Mesothelial cell of epicardium (in vitro differentiated cells): ENCODE results near the gene FAM118A. TPM values are rescaled to one million over a fixed set of nuclear protein-coding genes. Genes with fewer than 3 reads are reported as not detected.
"Not testable (repeated sequence)": the region's sequence is repeated elsewhere in the genome, so short reads cannot be mapped to it uniquely, and the experiment has no call there.

Experiments used
- DNase-seq, 2 experiments: peaks; one replicate each; pipeline ENCODE4 v3.0.0; 2021; ENCODE audit warnings: low spot score in 2 of 2; ENCODE audit not compliant: unreplicated experiment in 2 of 2
- H3K27ac Mint-ChIP-seq: 2 replicates; pipeline ENCODE4 v1.8.0; 2021; ENCODE audit warnings: mixed read lengths
- H3K27me3 Mint-ChIP-seq: 2 replicates; pipeline ENCODE4 v1.8.0; 2021; ENCODE audit warnings: low read depth, mixed read lengths
- H3K36me3 Mint-ChIP-seq: 2 replicates; pipeline ENCODE4 v1.8.0; 2021; ENCODE audit warnings: mixed read lengths
- H3K4me1 Mint-ChIP-seq: 2 replicates; pipeline ENCODE4 v1.8.0; 2021; ENCODE audit warnings: mixed read lengths
- H3K4me3 Mint-ChIP-seq: 2 replicates; pipeline ENCODE4 v1.8.0; 2021; ENCODE audit warnings: mild to moderate bottlenecking, moderate library complexity, mixed read lengths
- H3K9me3 Mint-ChIP-seq: 2 replicates; pipeline ENCODE4 v1.8.0; 2021; ENCODE audit warnings: mixed read lengths
- total RNA-seq: library from RNA; stranded (reverse); gene quantifications from 3 replicates; pipeline ENCODE4 v1.2.1, GENCODE V29; 2021
- TF ChIP-seq, protein P1 (sequence below): fragments of 200-600 bp; sonication (generic); IDR thresholded peaks from one replicate; pipeline ENCODE4 v1.5.0; 2021; ENCODE audit warnings: antibody characterized with exemption; ENCODE audit not compliant: unreplicated experiment

FAM118A gene
- total RNA-seq, 1 donor from 2014 or later = 235 TPM

DNA sequence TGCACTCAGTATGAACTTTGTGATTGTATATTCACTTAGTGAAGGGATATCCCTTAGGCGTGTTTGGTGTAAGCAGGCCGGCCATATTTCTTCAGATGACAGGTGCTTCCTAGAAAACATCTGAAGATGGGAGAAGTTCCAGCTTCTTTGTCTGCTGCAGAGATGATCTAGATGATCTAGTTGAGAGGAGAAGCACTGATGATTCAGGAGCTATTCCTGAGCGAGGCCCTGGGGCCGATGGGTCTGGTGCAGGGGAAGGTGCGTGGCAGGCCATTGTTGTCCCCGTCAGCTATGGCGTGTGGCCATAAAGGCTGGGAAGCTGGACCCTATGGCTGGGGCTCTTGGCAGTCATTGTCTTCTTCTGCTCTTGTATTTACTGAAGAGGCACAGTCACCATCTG lies 14.0 kb downstream of the FAM118A start:
- Mint-ChIP-seq H3K27me3 (no peaks in the 10 kb centered on the region), H3K4me3 (no peak overlapping the region), H3K27ac (no peak overlapping the region), H3K4me1 (peaks cover 12% of the 10 kb centered on the region), H3K9me3 (no peaks in the 10 kb centered on the region), H3K36me3 (peaks cover 31% of the 10 kb centered on the region)
- TF ChIP-seq, protein P1, sequence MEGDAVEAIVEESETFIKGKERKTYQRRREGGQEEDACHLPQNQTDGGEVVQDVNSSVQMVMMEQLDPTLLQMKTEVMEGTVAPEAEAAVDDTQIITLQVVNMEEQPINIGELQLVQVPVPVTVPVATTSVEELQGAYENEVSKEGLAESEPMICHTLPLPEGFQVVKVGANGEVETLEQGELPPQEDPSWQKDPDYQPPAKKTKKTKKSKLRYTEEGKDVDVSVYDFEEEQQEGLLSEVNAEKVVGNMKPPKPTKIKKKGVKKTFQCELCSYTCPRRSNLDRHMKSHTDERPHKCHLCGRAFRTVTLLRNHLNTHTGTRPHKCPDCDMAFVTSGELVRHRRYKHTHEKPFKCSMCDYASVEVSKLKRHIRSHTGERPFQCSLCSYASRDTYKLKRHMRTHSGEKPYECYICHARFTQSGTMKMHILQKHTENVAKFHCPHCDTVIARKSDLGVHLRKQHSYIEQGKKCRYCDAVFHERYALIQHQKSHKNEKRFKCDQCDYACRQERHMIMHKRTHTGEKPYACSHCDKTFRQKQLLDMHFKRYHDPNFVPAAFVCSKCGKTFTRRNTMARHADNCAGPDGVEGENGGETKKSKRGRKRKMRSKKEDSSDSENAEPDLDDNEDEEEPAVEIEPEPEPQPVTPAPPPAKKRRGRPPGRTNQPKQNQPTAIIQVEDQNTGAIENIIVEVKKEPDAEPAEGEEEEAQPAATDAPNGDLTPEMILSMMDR = no peak
- DNase-seq = no peak

DNA sequence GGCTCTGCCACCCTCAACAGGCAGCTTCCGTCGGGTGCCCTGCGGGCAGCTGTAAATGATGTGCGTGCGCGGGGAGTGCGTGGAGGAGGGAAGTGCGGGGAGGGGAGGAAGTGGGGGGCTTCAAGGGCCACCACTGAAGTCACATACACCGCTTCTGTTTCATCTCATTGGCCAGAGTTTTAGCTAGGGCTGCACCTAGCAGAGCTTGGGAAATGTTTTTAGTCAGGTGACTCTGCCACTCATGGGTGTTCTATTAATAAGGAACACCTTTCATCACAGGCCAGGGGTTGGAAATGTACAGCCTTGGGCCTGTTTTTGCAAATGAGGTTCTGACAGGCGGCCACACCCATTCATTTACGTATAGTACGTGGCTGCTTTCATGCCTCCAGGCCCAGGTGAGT lies 14.6 kb downstream of the FAM118A start:
- TF ChIP-seq, protein P1 = no peak
- Mint-ChIP-seq H3K9me3 (no peaks in the 10 kb centered on the region), H3K4me3 (no peak overlapping the region), H3K27me3 (no peaks in the 10 kb centered on the region), H3K27ac (no peak overlapping the region), H3K36me3 (peaks cover 33% of the 10 kb centered on the region), H3K4me1 (peaks cover 6% of the 10 kb centered on the region)
- DNase-seq = no peak

DNA sequence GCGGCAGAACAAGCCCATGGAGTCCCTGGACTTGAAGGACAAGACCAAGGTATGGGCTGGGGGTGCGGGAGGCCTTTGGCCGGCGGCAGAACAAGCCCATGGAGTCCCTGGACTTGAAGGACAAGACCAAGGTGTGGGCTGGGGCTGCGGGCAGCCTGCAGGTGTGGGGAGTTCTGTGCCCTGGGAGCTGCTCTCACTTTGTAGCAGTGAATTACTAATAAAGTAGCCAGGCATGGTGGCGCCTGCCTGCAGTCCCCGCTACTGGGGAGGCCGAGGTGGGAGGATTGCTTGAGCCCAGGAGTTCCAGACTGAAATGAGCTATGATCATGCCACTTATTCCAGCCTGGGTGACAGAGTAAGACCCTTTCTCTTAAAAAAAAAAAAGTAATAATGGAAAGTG lies 18.5 kb downstream of the FAM118A start:
- DNase-seq, H3K27ac Mint-ChIP-seq, H3K9me3 Mint-ChIP-seq, H3K27me3 Mint-ChIP-seq, H3K4me3 Mint-ChIP-seq, H3K4me1 Mint-ChIP-seq: not testable (repeated sequence)
- peaks cover 31% of the 10 kb centered on the region for H3K36me3 Mint-ChIP-seq

DNA sequence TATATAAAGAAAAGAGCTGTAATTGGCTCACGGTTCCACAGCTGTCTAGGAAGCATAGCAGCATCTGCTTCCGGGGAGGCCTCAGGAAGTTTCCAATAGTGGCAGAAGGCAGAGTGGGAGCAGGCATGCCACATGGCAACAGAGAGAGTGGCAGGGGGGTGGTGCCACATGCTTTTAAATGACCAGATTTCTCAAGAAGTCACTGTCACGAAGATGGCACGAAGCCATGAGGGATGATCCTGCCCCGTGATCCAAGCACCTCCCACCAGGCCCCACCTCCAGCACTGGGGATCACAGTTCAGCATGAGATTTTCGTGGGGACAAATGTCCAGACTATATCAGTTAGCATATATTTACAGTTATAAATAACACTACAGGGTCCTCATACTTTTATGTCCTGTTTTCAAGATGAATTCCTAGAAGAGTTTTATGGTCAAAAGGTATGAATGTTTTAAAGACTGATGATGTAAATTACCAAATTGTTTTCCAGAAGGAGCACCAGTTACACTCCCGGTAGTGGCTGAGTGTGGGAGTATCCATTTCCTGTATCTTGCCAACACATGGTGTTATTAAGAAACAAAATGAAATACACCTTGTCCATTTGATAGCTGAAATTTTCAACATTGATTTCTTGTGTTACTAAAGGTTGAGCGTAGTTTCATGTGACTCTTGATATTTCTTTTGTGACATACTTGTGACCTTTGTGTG lies 19.2 kb downstream of the FAM118A start:
- no peaks in the 10 kb centered on the region for H3K27me3 Mint-ChIP-seq
- H3K27ac Mint-ChIP-seq = no peak overlapping the region
- H3K36me3 Mint-ChIP-seq = peaks cover 24% of the 10 kb centered on the region
- H3K9me3 Mint-ChIP-seq = no peaks in the 10 kb centered on the region
- TF ChIP-seq, protein P1 = no peak
- no peaks in the 10 kb centered on the region for H3K4me1 Mint-ChIP-seq
- DNase-seq = no peak
- H3K4me3 Mint-ChIP-seq = no peak overlapping the region

DNA sequence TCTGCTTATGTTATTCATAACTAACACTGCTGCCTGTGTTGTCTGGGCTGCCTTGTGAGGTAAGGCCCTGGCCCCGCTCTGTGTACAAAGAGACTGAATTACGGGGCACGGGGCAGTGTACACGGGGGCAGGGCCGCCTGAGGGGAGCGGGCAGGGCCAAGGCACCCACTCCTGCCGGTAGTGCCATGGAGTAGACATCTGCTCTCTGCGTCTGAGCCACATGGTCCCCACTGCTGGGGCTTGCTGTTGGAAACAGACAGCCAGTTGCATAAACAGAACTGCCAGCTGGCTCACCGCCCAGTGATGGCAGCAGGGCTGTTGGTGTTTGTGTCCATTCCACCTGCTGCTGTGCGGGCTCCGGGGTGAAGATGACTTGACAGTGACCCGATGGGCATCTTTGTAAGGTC lies 19.8 kb downstream of the FAM118A start:
- H3K27me3 Mint-ChIP-seq = no peaks in the 10 kb centered on the region
- no peaks in the 10 kb centered on the region for H3K9me3 Mint-ChIP-seq
- no peak overlapping the region for H3K27ac Mint-ChIP-seq
- H3K36me3 Mint-ChIP-seq = peaks cover 26% of the 10 kb centered on the region
- TF ChIP-seq, protein P1 = no peak
- no peak overlapping the region for H3K4me3 Mint-ChIP-seq
- DNase-seq = no peak
- no peaks in the 10 kb centered on the region for H3K4me1 Mint-ChIP-seq

DNA sequence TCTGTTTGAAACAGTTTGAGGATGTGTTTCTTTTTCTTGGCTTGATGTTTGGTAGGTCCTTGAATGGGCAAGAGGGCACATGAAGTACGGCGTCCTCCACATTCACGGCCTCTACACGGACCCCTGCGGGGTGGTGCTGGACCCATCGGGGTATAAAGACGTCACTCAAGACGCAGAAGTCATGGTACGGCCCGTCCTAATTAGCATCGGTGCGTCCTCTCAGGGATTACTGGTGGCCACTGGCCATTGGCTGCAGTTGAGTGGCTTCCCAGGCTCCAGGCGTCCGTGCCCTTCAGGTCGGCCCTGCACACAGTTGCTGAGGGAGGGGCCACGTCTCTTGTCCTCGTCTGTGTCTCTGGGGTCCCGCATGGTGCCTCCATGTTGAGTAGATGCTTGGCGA lies 20.8 kb downstream of the FAM118A start:
- Mint-ChIP-seq H3K4me1 (no peaks in the 10 kb centered on the region), H3K4me3 (no peak overlapping the region), H3K27me3 (no peaks in the 10 kb centered on the region), H3K27ac (no peak overlapping the region), H3K9me3 (no peaks in the 10 kb centered on the region), H3K36me3 (peaks cover 22% of the 10 kb centered on the region)
- no peak for DNase-seq
- TF ChIP-seq, protein P1 = no peak
